ENCODE results near the gene UNK.

DNA sequence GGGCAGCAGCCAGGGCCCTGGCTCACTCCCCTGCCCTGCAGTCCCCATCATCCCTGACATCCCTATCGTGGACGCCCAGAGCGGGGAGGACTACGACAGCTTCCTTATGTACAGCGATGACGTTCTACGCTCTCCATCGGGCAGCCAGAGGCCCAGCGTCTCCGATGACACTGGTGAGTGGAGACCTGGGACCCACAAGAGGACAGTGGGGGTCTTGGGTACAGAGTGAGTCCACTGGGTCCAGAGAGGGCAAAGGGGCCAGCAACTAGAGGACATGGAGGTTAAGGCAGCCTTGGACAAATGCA is 32.2 kb upstream of the UNK start:
- TF ChIP-seq, protein P1, sequence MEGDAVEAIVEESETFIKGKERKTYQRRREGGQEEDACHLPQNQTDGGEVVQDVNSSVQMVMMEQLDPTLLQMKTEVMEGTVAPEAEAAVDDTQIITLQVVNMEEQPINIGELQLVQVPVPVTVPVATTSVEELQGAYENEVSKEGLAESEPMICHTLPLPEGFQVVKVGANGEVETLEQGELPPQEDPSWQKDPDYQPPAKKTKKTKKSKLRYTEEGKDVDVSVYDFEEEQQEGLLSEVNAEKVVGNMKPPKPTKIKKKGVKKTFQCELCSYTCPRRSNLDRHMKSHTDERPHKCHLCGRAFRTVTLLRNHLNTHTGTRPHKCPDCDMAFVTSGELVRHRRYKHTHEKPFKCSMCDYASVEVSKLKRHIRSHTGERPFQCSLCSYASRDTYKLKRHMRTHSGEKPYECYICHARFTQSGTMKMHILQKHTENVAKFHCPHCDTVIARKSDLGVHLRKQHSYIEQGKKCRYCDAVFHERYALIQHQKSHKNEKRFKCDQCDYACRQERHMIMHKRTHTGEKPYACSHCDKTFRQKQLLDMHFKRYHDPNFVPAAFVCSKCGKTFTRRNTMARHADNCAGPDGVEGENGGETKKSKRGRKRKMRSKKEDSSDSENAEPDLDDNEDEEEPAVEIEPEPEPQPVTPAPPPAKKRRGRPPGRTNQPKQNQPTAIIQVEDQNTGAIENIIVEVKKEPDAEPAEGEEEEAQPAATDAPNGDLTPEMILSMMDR (IDR thresholded peaks at IDR 0.05), result no peak
- TF ChIP-seq POLR2A (IDR thresholded peaks at IDR 0.05) (no peak), POLR2AphosphoS5 (IDR thresholded peaks at IDR 0.05) (no peak)

Data from upper lobe of left lung (tissue), 4 donors.